HUDEP-2 (cell line): ENCODE measurements around the gene RNF103.
"Not testable (repeated sequence)": the region's sequence is repeated elsewhere in the genome, so short reads cannot be mapped to it uniquely, and the experiment has no call there.

Source experiments
- DNase-seq, 76 experiments: peaks; one replicate each; lab custom pipeline; 2025; ENCODE audit not compliant: unreplicated experiment in 76 of 76; lab: John Stamatoyannopoulos, UW

The RNF103 gene

DNA sequence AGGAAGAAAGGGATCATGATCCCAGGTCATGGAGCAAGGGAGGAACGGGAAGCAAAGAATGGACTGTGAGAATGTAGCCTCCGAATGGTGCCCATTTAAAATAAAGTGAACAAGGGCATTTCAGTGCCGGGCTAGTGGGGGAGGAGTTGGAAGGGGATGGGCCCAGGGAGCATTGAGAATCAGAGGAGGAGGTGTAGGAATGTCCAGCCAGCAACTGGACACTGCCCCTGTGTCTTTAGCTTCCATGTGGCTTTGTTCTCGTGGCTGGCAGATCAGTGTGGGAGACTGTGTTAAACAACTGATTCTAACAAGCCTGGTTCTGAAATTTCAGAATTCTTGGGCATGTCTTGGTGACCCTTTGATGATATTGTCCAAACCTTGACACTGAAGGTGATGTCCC lies 1.4 kb upstream of the RNF103 start:
- no peak for DNase-seq

DNA sequence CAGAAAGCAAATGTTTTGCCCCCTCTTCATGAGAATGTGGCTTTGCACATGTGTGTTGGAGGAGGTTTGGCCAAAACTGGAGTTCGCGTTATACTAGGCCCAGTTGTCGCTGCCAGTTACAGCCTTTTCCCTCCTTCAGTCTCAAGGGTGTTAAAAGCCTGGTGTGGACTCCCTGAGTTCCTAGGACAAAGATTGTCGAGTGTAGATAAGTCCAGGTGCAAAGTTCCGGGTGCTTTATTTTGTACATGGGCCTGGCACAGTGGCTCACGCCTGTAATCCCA lies 542 bp upstream of the RNF103 start:
- DNase-seq: no peak

DNA sequence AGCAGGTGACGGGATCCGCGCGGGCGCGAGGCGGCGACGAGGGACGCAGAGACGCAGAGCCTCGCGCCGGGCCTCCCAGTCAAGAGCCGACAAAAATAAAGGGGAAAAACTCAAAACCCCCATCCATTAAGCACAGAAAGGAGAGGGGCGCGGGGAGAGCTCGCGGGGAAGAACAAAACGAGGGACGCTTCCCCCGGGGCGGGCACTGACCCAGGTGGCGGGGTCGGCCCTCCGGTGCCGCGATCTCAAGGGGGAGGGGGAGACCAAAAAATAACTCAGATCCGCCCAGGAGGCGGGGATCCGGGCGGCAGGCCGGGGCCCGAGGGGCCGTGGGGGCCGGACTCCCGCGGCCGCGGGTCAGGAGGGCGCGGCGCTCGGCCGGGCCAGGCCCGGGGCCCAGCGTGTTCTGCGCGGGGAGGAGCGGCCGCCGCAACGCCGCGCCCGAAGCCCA lies 597 bp downstream of the RNF103 start:
- peak in 45 of 76 experiments; percentile 3 to 66 (median 47) for DNase-seq

DNA sequence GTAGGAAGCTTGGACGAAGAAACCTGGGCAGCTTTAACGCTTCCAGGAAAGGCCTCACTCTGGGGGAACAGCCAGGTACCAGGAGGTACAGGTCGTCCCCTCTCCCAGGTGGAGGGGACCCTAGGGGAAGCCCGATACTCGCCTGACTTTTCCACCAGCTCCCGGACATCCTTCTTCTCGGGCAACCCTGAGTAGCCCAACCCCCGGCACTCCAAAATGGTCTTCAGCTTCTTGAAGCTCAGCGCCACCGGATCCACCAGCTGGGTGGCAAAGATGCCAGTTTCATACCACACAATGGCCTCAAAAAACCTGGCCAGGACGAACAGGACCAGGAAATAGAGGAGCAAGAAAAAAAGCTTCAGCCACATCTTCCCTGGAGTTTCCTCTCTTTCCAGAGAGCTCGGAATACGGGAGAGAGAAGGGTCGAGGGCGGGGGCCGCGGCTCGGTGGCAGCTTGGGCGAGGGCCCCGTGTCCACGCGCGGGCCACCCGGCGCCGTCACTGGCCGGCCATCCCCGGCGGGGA lies 1.1 kb downstream of the RNF103 start:
- DNase-seq: peak in 18 of 76 experiments; percentile 3 to 48 (median 20)

DNA sequence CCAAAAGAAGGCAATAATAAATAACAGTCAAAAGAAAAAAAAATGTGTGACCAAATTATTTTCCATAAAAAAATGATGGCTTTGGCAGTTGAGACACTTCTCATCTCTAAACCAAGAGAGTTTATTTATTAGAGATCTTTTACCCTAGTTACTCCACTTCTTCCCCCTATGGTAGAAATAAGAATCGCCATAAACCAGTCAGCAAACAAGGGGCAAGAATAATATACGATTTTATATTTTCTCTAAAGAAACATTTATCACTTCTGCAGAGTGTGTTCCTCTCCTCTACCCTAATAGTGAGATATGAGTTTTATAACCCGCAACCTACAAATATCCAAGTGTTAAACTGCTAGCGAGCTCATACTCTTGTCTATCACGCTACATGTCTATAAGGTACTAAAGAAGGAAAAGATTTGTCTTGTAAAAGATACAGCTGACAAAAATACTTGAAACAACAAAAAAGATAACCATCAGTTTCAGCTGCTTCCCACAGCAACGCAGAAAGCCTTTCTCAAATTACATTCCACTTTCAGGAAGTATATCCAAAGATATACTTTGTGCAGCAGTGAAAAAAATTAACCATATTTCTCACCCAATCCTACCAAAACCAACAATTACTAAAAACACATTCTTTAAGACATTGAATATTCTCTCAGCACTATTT lies 2.3 kb downstream of the RNF103 start:
- DNase-seq: peak in 8 of 76 experiments; percentile 1 to 43 (median 10)

DNA sequence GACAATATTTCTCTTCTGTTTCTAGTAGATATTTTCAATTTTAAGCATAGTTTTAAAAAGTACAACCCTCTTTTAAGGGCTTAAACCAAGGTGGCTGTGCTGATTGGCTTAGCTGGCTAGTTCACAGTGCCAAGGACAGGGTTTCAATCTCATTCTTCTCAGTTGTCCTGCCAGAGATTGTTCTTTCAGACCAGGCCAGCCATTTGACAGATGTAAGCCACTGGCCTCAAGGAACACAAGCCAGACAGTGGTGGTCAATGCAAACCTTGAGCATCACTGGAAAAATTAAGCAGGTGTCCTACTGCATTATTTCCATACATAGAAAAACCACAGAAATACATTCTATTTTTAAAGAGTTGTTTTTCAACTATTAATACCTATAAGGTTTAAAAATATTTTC lies 5.9 kb downstream of the RNF103 start:
- no peak for DNase-seq

DNA sequence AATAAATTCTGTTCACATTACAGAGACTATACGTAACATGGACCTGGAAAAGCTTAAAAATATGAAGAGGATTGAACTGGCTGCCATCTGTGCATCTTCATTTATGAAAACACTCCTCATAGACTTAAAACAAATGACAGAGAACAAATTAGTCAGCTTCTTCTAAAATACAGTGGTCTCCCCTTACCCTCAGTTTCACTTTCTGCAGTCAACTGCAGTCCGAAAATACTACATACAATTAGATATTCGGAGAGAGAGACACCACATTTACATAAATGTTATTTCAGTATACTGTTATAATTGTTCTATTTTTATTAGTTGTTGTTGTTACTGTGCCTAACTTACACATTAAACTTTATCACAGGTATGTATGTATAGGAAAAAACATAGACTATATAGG lies 6.5 kb downstream of the RNF103 start:
- no peak for DNase-seq

DNA sequence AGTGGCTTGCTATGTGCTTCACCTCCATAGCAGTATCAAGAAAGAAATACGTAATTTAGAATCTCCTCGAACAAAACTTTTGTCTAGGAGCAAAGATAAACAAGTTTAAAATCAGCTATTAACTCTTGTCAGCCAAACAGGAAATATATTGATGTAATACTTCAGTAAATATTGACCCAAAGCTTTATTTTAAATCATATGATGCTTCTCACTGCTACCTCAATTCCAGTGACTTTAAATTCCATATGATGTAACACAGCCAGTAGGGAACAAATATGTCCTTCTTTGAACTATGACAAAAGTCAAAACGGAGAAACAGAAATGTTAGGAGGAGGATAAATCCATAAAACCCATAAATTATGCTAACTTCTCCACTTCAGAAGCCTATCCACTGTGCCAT lies 7.2 kb downstream of the RNF103 start:
- no peak for DNase-seq

DNA sequence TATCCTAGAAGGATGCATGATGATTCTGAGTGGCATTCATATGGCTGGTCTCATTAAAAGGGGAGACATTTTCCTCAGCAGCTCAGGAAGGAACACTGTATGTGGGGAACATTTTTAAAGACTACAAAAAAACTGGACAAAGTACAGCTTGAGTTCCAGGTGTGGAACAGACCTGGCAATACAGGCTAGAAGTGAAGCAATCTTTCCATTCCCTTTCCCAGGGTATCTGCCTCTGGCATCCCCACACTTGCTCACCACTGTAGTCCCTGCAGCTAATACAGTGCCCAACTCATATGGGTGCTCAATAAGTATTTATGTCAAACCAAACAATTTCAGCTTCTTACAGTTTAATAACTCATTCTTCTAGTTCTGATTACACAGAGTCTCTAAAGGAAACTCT lies 8.1 kb downstream of the RNF103 start:
- DNase-seq: no peak

DNA sequence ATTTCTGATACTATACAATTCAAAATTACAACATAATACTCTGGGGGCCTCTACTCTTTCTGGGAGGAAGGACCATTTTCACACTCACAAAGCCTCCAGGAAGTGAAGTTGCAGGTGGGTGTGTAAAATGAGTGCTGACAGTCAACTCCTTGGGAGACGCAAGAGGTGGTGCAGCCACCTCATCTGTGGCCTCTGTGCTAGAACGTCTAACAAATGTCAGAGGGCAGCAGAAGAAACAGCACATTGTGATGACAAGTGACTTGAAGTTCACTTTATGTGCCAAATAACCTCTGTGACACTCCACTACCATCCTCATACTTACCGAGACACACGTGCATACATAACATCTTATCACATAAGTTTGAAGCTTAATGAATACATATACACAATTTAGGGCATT lies 10.2 kb downstream of the RNF103 start:
- no peak for DNase-seq

DNA sequence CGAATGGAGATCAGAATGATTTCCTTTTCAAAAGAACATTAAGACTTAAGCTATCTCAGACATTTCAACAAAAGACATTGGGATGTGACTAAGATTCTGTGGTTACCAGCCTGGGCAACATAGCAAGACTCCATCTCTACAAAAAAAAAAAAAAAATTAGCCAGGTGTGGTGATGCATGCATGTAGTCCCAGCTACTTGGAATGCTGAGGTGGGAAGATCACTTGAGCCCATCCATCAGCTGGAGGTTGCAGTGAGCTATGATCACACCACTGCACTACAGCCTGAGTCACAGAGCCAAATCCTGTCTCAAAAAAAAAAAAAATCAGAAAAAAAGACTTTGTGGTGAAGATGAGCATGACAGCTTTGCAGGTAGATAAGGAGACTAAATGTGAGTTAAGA lies 12.8 kb downstream of the RNF103 start:
- no peak for DNase-seq

DNA sequence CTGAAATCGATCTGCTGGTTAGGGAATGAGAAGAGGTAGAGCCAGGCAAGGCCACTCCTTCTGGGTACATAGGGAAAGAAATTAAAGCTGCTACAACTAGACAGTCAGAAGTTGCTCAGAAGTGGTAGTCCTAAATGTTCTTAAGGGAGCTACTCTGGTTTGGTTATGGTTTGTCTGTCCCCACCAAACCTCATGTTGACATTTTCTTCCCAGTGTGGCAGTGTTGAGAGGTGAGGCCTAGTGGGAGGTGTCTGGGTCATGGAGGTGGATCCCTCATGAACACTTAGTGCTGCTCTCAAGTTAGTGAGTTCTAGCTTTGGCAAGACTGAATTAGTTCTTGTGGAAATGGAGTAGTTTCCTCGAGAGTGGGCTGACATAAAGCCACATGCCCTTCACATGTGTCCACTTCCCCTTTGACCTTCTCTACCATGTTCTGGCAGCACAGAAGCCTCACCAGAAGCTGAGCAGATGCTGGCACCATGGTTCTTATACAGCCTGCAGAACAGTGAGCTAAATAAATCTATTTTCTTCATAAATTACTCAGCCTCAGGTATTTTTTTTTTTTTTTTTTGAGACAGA lies 14.7 kb downstream of the RNF103 start:
- no peak for DNase-seq

DNA sequence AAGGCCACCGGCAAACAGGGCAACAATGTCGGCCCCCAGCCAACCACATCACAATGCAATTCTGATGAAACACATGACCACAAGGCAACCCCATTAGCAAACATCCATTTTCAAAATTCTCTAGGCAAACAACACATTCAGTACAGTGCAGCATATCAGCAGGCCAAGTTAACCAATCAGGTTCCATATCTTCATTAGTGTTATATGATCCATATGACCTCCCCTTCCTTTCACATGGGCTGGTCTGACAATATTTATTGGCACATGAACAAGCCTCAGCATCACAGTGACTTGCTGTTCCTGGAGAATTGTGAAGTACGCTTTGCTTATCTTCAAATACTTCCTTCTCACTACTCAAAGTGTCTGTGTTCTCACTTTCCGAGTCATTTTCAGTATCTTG lies 19.8 kb downstream of the RNF103 start:
- no peak for DNase-seq

DNA sequence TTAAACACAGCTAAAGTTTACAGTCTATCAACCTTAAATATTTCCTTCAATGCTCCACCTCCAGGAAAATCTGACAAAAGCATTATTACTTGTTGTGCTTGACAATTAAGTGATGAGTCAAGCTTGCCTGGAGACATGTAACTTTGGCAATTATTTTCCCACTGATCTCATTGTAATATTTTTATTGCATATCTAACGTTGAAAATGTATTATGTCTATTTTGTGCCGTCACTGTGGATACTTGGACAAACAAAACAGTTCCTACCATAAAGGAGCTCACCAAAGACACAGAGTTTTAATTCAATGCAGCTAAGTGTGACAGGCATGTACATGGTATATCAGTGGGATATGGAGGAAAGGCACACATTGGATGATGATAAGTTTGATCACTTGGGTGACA lies 24.7 kb downstream of the RNF103 start:
- no peak for DNase-seq

DNA sequence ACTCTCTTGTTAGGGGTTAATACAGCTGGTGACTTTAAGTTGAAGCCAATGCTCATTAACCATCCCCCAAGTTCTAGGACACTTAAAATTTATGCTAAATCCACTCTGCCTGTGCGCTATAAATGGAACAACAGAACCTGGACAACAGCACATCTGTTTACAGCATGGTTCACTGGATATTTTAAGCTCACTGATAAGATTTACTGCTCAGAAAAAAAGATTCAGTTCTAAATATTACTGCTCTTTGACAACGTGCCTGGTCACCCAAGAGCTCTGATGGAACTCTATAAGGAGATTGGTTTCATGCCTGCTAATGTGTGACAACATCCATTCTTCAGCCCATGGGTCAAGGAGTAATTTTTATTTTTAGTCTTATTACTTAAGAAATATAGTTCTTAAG lies 27.5 kb downstream of the RNF103 start:
- DNase-seq: no peak

DNA sequence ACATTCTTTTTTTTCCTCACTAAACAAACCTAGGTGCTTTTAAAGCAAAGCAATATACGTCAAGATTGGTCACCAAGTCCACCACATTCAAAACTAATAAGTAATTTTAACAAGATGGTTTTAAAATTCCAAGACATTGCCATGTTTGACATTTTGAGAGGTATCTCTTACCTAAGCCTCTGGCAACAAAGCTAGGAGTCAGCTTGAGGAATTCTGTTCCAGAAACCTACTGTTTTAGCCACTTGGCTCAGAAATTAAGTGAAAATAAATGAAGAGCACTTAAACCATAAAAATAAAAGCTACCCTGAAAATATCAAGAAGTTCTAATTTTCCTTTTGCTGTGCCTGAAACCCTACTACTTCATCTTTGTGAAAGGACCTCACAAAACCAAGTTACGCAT lies 30.4 kb downstream of the RNF103 start:
- no peak for DNase-seq

DNA sequence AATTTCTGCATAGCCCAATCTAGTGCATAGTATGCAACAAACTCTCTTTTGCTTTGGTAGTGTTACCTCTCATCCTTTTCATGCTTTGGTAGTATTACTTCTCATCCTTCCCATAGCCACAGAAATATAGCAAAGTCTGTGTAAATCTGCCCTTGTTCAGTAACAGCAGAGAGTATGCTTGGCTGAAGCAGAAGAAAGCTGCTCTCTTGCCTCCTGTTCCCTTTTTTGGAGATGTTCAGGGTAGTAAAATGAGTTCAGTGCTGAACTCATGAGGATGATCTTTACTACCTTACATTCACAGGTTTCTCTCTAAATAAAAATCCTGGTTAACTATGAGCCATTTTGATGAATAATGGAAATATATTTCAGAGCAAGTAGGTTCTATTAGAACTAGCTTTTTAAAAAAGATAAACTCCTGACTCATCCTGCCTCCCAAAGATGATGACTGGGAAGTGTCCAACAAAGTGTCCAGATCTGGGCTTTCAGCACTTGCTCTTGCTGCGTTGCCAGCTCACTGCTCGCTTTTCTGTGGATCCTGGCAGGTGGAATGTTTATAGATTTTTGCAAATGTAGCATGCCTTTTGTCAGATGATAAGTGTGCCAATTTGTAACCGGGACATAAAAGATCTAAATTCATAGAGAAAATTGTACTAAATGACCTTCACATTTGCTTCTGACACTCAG lies 31.0 kb downstream of the RNF103 start:
- no peak for DNase-seq

DNA sequence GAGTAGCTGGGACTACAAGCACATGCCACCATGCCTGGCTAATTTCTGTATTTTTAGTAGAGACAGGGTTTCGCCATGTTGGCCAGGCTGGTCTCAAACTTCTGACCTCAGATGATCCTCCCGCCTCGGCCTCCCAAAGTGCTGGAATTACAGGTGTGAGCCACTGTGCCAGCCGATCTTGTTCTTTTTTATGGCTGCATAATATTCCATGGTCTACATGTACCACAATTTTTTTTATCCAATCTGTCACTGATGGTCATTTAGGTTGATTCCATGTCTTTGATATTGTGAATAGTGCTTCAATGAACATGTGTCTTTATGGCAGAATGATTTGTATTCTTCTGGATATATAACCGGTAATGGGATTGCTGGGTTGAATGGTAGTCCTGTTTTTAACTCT lies 34.0 kb downstream of the RNF103 start:
- DNase-seq: not testable (repeated sequence)

DNA sequence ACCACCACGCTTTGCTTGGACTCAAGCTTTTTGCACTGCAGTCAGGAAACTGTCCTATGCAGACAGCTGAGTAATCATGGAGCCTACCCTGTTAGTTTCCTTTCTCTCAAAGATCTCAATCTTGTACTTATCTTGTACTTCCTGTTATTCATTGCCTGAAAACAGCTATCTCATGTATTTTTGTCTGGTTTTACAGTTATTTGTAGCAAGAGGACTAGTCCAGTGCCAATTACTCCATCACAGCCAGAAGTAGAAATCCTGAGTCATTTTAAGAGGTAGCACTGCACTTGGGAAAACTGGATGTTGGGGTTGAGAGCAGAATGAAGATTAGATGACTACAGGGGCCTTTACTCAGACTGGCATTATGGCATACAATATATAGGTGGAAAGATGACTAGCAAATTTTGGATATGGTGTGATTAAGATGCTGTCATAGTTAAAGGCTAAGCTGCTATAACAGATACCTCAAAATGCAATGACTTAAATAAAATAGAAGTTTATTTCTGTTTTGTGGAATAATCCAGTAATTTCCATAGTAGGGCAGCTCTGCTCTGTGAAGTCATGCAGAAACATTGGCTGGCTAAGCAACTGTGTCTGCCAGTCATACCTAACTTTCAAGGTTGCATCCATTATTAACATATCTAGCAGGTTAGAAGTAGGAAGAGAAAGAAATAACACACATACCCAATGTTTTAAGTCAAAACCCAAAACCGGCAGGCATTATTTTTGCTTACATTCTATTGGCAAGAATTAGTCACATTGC lies 39.3 kb downstream of the RNF103 start:
- DNase-seq: peak in 12 of 76 experiments; percentile 1 to 46 (median 19)

DNA sequence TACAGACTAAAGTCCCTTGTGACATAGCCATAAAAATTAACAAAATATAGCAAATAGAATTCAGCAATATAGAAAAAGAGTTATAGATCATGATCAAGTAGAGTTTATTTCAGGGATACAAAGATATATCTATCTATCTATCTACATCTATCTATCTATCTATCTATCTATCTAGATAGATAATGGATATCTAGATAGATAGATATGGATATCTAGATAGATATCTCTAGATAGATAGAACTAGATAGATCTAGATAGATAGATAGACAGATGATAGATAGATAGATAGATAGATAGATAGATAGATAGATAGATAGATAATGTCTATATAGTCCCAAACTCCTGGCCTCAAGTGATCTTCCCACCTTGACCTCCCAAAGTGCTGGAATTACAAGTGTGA lies 43.1 kb downstream of the RNF103 start:
- DNase-seq: no peak

DNA sequence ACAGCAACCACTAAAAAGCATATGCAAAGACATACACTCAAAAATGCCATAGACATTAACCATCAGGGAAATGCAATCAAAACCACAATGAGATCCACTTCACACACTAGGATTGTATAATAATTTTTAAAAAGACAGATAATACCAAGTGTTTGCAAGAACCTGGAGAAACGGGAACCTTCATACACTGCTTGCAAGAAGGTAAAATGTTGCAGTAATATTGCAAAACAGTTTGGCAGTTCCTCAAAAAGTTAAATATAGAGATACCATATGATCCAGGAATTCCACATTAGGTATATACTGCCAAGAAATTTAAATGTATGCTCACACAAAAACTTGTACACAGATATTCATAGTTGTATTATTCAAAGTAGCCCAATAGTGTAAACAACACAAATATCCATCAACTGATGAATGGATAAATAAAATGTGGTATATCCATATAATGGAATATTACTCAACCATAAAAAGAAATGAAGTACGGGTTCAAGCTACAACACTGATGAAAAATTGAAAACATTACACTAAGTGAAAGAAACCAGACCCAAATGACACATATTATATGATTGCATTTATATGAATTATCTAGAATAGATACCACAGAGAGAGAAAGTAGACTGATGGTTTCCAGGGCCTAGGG lies 45.7 kb downstream of the RNF103 start:
- no peak for DNase-seq
